GM12874 (cell line): ENCODE results near the gene FCN1.

Experiments used
- CTCF ChIP-seq: IDR thresholded peaks from 2 replicates; pipeline ENCODE4 v1.5.1; 2011; ENCODE audit warnings: low read depth, mild to moderate bottlenecking, control low read depth, low read length, moderate library complexity; ENCODE audit not compliant: insufficient read depth

Gene FCN1

GRCh38 chr9:134895567-134895907 is 22.2 kb downstream of the FCN1 start:
- TF ChIP-seq CTCF, result no peak

GRCh38 chr9:134895097-134895496 is 22.6 kb downstream of the FCN1 start:
- TF ChIP-seq CTCF, result no peak

- no peak for TF ChIP-seq CTCF
Observed at GRCh38 chr9:134894136-134894860, 23.4 kb downstream of the FCN1 start.

GRCh38 chr9:134892820-134893420 is 24.8 kb downstream of the FCN1 start:
- no peak for TF ChIP-seq CTCF

- TF ChIP-seq CTCF, result no peak
Observed at GRCh38 chr9:134892221-134892620, 25.5 kb downstream of the FCN1 start.

- TF ChIP-seq CTCF, result no peak
Observed at GRCh38 chr9:134891713-134892112, 26.0 kb downstream of the FCN1 start.

- TF ChIP-seq CTCF, result no peak
Observed at GRCh38 chr9:134891053-134891452, 26.7 kb downstream of the FCN1 start.

- TF ChIP-seq CTCF, result no peak
Observed at GRCh38 chr9:134890155-134890495, 27.6 kb downstream of the FCN1 start.
